ENCODE measurements around the gene SUSD1.

The SUSD1 gene

DNA sequence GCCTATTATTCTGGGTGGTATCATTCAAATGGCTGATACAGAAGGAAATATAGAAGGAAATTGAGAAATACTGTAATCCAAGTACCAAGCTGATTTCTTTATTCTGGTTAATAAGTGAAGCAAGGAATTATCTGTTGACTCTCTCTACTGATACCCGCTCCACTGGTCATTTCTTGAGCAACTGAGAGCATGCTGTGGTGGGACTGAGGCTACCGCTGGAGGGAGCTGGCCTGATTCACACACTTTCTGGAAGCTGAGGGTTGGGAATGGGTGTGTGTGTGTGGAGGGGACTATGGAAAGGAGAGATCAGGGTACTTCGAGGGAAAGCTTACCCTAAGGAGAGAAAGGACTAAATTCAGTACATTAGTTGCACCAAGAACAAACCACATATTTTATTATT lies 174.4 kb downstream of the SUSD1 start:
- Histone ChIP-seq H3K9me3 (ENCODE audit: control insufficient read depth, insufficient read depth, low read depth, low read length) (no peaks in the 10 kb centered on the region), H3K36me3 (ENCODE audit: control insufficient read depth in 2 of 2, insufficient read depth in 1 of 2, low read length in 2 of 2) (no peaks in the 10 kb centered on the region), H3K4me3 (ENCODE audit: low read depth, low read length) (no peak overlapping the region), H3K27ac (ENCODE audit: extremely low read depth, low read depth, low read length) (no peak overlapping the region), H3K4me1 (ENCODE audit: control insufficient read depth, insufficient read depth, low read length) (no peaks in the 10 kb centered on the region)
- TF ChIP-seq ZNF404 (tag by site-specific recombination; IDR thresholded peaks at IDR 0.05) (no peak), ZBTB8A (tag by site-specific recombination; IDR thresholded peaks at IDR 0.05) (no peak), SETDB1 (IDR thresholded peaks at IDR 0.05; ENCODE audit: insufficient read length, low read length) (no peak), ZNF791 (tag by site-specific recombination; IDR thresholded peaks at IDR 0.05) (no peak), ZNF585B (tag by site-specific recombination; IDR thresholded peaks at IDR 0.05) (no peak), ZNF112 (tag by site-specific recombination; IDR thresholded peaks at IDR 0.05) (no peak), ZBTB17 (tag by site-specific recombination; IDR thresholded peaks at IDR 0.05) (no peak), ZNF600 (tag by site-specific recombination; IDR thresholded peaks at IDR 0.05) (no peak), ZFP37 (tag by site-specific recombination; IDR thresholded peaks at IDR 0.05) (no peak), ZNF10 (tag by site-specific recombination; IDR thresholded peaks at IDR 0.05) (no peak), ZBTB1 (tag by site-specific recombination; IDR thresholded peaks at IDR 0.05) (no peak), ZNF146 (tag by site-specific recombination; IDR thresholded peaks at IDR 0.05) (no peak)
- TF ChIP-seq, protein P1, sequence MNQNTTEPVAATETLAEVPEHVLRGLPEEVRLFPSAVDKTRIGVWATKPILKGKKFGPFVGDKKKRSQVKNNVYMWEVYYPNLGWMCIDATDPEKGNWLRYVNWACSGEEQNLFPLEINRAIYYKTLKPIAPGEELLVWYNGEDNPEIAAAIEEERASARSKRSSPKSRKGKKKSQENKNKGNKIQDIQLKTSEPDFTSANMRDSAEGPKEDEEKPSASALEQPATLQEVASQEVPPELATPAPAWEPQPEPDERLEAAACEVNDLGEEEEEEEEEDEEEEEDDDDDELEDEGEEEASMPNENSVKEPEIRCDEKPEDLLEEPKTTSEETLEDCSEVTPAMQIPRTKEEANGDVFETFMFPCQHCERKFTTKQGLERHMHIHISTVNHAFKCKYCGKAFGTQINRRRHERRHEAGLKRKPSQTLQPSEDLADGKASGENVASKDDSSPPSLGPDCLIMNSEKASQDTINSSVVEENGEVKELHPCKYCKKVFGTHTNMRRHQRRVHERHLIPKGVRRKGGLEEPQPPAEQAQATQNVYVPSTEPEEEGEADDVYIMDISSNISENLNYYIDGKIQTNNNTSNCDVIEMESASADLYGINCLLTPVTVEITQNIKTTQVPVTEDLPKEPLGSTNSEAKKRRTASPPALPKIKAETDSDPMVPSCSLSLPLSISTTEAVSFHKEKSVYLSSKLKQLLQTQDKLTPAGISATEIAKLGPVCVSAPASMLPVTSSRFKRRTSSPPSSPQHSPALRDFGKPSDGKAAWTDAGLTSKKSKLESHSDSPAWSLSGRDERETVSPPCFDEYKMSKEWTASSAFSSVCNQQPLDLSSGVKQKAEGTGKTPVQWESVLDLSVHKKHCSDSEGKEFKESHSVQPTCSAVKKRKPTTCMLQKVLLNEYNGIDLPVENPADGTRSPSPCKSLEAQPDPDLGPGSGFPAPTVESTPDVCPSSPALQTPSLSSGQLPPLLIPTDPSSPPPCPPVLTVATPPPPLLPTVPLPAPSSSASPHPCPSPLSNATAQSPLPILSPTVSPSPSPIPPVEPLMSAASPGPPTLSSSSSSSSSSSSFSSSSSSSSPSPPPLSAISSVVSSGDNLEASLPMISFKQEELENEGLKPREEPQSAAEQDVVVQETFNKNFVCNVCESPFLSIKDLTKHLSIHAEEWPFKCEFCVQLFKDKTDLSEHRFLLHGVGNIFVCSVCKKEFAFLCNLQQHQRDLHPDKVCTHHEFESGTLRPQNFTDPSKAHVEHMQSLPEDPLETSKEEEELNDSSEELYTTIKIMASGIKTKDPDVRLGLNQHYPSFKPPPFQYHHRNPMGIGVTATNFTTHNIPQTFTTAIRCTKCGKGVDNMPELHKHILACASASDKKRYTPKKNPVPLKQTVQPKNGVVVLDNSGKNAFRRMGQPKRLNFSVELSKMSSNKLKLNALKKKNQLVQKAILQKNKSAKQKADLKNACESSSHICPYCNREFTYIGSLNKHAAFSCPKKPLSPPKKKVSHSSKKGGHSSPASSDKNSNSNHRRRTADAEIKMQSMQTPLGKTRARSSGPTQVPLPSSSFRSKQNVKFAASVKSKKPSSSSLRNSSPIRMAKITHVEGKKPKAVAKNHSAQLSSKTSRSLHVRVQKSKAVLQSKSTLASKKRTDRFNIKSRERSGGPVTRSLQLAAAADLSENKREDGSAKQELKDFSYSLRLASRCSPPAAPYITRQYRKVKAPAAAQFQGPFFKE (tag by site-specific recombination; IDR thresholded peaks at IDR 0.05; ENCODE audit: borderline replicate concordance), result no peak
- TF ChIP-seq, protein P2, sequence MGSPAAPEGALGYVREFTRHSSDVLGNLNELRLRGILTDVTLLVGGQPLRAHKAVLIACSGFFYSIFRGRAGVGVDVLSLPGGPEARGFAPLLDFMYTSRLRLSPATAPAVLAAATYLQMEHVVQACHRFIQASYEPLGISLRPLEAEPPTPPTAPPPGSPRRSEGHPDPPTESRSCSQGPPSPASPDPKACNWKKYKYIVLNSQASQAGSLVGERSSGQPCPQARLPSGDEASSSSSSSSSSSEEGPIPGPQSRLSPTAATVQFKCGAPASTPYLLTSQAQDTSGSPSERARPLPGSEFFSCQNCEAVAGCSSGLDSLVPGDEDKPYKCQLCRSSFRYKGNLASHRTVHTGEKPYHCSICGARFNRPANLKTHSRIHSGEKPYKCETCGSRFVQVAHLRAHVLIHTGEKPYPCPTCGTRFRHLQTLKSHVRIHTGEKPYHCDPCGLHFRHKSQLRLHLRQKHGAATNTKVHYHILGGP (tag by site-specific recombination; IDR thresholded peaks at IDR 0.05), result no peak
- TF ChIP-seq, protein P3, sequence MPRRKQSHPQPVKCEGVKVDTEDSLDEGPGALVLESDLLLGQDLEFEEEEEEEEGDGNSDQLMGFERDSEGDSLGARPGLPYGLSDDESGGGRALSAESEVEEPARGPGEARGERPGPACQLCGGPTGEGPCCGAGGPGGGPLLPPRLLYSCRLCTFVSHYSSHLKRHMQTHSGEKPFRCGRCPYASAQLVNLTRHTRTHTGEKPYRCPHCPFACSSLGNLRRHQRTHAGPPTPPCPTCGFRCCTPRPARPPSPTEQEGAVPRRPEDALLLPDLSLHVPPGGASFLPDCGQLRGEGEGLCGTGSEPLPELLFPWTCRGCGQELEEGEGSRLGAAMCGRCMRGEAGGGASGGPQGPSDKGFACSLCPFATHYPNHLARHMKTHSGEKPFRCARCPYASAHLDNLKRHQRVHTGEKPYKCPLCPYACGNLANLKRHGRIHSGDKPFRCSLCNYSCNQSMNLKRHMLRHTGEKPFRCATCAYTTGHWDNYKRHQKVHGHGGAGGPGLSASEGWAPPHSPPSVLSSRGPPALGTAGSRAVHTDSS (tag by site-specific recombination; IDR thresholded peaks at IDR 0.05), result no peak
- TF ChIP-seq, protein P4, sequence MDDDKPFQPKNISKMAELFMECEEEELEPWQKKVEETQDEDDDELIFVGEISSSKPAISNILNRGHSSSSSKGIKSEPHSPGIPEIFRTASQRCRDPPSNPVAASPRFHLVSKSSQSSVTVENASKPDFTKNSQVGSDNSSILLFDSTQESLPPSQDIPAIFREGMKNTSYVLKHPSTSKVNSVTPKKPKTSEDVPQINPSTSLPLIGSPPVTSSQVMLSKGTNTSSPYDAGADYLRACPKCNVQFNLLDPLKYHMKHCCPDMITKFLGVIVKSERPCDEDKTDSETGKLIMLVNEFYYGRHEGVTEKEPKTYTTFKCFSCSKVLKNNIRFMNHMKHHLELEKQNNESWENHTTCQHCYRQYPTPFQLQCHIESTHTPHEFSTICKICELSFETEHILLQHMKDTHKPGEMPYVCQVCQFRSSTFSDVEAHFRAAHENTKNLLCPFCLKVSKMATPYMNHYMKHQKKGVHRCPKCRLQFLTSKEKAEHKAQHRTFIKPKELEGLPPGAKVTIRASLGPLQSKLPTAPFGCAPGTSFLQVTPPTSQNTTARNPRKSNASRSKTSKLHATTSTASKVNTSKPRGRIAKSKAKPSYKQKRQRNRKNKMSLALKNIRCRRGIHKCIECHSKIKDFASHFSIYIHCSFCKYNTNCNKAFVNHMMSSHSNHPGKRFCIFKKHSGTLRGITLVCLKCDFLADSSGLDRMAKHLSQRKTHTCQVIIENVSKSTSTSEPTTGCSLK (tag by site-specific recombination; IDR thresholded peaks at IDR 0.05), result no peak
- TF ChIP-seq, protein P5, sequence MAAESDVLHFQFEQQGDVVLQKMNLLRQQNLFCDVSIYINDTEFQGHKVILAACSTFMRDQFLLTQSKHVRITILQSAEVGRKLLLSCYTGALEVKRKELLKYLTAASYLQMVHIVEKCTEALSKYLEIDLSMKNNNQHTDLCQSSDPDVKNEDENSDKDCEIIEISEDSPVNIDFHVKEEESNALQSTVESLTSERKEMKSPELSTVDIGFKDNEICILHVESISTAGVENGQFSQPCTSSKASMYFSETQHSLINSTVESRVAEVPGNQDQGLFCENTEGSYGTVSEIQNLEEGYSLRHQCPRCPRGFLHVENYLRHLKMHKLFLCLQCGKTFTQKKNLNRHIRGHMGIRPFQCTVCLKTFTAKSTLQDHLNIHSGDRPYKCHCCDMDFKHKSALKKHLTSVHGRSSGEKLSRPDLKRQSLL (tag by site-specific recombination; IDR thresholded peaks at IDR 0.05), result no peak
- ChIA-PET CTCF (interaction anchor here (0.7 to 0.8 kb wide), 2 partner anchors 11 to 14 kb away, joined by 3 read pairs; no protein-coding TSS in a partner anchor), POLR2A (no interaction called here)

Data from HEK293 (cell line).